HCT116 (cell line): ENCODE measurements around the gene GRIN2A.

Experiments used
- EZH2 ChIP-seq: fragments of 200-600 bp; sonication (generic); IDR thresholded peaks from 2 replicates; pipeline ENCODE4 v1.6.1; 2017; ENCODE audit warnings: antibody characterized with exemption, mixed run types
- EZH2phosphoT487 ChIP-seq: fragments of 200-600 bp; IDR thresholded peaks from 2 replicates; pipeline ENCODE4 v1.6.1; 2018; ENCODE audit warnings: antibody characterized with exemption, borderline replicate concordance
- JUND ChIP-seq: IDR thresholded peaks from 2 replicates; pipeline ENCODE4 v1.6.1; 2012
- POLR2A ChIP-seq: IDR thresholded peaks from 2 replicates; pipeline ENCODE4 v1.7.0; 2011; ENCODE audit warnings: borderline replicate concordance; ENCODE audit not compliant: insufficient read depth, insufficient read length; ENCODE audit errors: extremely low read depth
- RAD21 ChIP-seq: IDR thresholded peaks from 2 replicates; pipeline ENCODE4 v1.6.1; 2012; ENCODE audit warnings: low read depth, mild to moderate bottlenecking
- ZFX ChIP-seq: fragments of 450-650 bp; IDR thresholded peaks from 2 replicates; pipeline ENCODE4 v1.6.1; 2017
- TF ChIP-seq, protein P1 (sequence below): IDR thresholded peaks from 2 replicates; pipeline ENCODE4 v1.6.1; 2012; ENCODE audit warnings: low read depth

DNA sequence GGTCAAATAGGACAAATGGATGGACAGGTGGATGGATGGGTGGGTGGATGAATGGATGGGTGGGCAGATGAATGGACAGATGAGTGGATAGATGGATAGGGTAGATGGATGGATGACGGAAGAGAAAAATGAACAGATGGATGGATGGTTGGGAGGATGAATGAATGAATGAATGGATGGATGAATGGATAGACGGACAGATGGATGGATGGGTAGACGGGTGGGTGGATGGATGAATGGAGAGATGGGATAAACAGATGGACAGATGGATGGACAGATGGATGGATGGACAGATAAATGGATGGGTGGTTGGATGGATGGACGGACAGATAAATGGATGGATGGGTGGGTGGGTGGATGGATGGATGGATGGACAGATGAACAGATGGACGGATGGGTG lies 232.8 kb downstream of the GRIN2A start:
- TF ChIP-seq EZH2 = no peak
- no peak for TF ChIP-seq RAD21
- no peak for TF ChIP-seq ZFX
- TF ChIP-seq POLR2A = no peak
- TF ChIP-seq JUND = no peak
- TF ChIP-seq, protein P1, sequence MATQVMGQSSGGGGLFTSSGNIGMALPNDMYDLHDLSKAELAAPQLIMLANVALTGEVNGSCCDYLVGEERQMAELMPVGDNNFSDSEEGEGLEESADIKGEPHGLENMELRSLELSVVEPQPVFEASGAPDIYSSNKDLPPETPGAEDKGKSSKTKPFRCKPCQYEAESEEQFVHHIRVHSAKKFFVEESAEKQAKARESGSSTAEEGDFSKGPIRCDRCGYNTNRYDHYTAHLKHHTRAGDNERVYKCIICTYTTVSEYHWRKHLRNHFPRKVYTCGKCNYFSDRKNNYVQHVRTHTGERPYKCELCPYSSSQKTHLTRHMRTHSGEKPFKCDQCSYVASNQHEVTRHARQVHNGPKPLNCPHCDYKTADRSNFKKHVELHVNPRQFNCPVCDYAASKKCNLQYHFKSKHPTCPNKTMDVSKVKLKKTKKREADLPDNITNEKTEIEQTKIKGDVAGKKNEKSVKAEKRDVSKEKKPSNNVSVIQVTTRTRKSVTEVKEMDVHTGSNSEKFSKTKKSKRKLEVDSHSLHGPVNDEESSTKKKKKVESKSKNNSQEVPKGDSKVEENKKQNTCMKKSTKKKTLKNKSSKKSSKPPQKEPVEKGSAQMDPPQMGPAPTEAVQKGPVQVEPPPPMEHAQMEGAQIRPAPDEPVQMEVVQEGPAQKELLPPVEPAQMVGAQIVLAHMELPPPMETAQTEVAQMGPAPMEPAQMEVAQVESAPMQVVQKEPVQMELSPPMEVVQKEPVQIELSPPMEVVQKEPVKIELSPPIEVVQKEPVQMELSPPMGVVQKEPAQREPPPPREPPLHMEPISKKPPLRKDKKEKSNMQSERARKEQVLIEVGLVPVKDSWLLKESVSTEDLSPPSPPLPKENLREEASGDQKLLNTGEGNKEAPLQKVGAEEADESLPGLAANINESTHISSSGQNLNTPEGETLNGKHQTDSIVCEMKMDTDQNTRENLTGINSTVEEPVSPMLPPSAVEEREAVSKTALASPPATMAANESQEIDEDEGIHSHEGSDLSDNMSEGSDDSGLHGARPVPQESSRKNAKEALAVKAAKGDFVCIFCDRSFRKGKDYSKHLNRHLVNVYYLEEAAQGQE = no peak
- TF ChIP-seq EZH2phosphoT487 = no peak
